Mesenteric fat pad (tissue), 1 donor: ENCODE data around the gene ZBTB32. TPM values are rescaled to one million over a fixed set of nuclear protein-coding genes. Genes with fewer than 3 reads are reported as not detected.

Experiments used
- DNase-seq: peaks from one replicate; pipeline ENCODE4 v3.0.0-alpha.2; 2020; ENCODE audit warnings: low spot score
- total RNA-seq: library from RNA; stranded (reverse); fragmentation: NEBNext Ultra II Directional; extraction: Animal tissue kit (Norgen Biotek cat#: 25700); gene quantifications from one replicate; pipeline ENCODE4 v1.2.1, GENCODE V29; 2021
- donor health status: DM: yes; HTN: yes; CAD: no.

ZBTB32 gene
- total RNA-seq, 1 donor from 2014 or later, result not detected

DNA sequence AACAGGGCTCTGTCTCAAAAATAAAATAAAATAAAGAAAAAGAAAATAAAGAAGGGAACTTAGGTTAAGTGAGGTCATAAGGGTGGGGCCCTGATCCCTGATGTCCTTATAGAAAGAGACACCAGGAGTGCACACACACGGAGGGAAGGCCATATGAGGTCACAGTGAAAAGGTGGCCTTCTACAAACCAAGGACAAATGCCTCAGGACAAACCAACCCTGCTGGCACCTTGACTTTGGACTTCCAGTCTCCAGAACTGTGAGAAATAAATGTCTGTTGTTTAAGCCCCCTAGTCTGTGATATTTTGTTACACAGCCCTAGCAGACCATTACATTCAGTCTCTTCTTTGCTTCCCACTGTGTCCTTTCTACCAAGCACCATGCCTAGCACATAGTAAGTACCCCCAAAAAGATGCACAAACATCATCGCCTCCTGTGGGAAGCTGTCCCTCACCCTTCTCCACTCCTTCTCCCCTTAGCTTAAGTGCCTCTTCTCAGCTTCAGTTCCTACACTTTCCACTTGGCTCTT lies 8.4 kb upstream of the ZBTB32 start:
- DNase-seq, result no peak

DNA sequence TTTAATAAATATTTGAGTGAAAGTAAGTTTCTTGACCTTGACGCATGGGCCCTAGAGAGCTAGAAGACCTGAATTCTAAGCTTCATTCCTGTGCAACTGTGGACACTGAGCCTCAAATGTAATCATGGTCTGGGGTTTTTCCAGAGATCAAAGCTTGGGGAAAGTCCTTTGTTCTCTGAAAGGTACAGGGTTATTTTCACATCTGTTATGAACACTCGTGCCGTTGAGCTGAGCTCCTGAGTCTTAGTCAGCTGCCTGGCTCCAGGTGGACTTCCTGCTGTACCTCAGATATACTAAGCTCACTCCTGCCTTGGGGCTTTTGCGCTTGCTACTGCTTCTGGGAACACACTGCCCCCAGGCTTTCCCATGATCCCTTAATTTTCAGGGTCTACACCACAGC lies 7.5 kb upstream of the ZBTB32 start:
- no peak for DNase-seq

DNA sequence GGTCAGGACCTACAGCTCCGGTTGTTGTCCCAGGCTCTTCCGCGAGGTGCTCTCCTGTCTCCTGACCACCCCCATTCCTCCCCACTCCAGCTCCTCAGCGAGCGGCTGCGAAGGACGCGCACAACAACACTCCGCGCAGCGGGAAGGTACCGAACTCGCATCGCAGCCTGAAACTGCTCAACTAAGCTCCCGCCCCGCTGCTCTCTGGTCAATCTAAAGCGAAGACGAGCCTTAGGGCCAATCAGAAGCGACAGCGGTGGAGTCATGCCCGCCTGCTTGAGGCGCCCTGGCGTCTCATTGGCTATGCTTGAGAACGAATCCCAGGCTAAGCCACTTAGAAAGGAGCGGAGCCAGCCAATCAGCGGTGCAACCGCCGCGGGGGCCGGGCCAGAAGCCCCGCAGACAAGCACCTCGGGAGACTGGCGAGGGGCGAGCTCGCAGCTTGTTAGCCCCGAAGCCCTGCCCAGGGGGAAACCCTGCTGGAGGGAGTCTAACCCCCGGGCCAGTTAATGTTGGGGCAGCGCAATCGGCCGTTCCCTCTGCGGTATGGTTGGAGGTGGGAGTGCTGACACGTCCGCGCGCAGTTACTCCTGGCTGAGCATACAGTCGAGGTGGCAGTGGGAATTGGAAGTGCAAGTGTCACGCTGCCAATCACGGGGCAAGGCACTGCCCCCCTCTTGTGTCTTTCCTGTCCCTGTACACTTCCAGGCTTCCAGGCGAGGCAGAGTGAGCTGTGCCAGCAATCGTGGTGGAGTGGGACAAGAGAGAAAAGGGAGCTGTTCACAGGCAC lies 1.9 kb upstream of the ZBTB32 start:
- DNase-seq, result peak; percentile 95

DNA sequence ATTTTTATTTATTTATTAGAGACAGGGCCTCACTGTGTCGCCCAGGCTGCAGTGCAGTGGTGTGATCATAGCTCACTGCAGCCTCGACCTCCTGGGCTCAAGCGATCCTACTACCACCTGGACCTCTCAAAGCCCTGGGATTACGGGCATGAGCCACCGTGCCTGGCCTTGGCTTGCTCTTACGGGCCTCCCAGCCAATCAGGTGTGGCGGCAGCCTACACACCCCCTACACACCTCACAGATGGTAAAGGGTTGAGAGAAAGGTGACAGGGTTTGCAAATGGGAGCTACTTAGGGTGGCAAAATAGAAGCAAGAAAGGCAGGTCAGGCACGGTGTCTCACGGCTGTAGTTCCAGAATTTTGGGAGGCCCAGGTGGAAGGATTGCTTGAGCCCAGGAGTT lies 1.0 kb upstream of the ZBTB32 start:
- DNase-seq, result no peak

DNA sequence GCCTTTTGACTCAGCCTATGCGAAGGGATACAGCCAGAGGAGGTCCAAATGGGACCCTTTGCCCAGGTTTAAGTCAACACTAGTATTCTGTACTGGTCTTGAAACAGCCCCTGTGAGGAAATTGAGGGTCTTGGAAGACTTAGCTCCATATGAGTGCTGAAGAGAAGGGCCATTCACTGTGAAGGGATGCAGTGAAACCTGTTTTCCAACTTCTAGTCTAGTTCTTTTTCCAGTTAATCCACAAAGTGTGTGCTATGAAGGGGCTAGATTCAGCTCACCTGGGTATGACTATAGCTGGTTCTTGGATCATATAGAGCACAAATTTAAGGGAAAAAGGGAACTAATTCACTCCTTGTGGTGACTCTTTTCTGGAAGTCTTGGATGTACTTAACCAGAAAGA lies 4.0 kb downstream of the ZBTB32 start:
- no peak for DNase-seq

DNA sequence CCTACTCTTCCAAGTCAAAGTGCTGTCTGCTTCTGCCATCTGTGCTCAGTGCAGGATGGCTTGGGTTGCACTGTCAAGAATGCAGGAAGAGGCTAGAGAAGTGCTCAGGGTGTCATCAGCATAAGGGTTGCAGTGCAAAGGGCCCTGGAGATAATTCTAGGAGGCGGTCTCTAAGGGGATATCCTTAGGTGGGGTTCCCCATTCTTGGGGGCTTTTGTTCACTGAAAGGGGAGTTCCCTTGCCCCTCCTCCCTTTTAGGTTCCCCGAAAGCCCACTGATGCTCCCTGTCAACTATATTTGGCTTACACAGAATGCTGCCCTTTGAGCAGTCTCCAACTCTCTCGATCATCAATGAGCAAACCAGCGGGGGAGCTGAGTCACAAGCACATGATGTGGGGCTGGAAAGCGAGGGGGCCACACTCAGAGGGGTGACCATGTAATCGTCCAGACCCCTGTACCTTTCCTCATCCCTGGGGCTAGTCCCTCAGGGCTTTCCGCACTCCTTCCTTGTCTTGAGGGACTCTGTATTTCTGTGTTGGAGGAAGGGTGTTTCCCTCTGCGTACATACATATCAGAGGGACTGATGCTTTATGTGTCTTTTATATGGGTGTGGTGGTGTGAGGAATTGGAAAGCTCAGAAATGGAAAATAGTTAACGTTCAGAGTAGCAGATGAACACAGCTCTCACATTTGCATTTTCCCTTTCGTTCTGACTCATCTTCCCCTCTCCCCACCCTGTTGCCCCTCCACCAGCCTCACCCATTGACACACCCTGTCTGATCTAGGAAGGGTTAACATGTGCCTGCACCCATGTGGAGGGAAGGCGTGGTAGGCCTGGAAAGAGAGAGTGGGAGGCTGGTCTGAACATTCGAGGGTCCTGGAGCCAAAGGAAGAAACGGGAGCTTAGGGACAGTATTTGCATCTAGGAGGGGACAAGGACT lies 6.7 kb downstream of the ZBTB32 start:
- DNase-seq, result no peak

DNA sequence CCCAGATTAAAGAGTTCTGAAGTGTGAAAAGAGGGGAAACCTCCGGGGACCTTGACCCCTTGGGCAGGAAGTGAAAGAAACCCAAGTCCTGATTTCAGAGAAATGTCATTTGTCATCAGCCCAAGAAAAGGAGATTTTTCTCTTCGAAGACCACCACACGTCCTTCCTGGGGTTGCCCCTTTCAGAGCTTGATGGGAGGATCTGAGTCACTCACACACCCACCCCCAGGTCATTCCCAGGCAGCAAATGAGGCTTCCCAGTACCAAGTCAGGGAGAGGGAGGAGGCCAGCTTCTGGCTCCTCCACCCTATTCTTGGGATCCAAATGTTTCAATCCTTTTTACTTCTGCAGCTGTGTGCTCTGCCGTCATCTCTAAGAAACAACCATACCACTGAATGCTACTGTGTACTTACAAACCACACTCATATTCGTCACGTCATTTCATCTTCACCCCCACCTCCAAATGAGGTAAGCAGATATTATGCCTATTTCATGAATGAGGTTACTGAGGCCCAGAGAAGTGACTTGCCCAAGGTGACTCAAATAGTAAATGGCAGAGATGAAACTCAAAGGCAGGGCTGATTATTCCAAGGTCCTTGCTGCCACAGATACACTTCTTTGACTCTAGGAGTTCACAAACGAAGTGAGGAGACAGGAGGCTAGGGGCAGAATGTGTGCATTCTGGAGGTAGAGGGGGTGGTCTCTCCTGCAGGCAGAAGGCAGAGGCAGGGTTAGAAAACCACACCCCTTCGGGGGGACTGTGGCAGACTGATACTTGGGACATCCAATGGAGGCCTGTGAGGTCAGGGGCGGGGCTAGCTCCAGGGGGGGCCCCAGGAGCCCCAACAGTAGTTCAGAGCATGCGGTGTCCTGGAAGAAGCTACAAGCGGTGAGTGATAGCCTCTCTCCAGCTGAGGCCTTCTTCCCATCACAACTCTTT lies 8.5 kb downstream of the ZBTB32 start:
- DNase-seq, result no peak

DNA sequence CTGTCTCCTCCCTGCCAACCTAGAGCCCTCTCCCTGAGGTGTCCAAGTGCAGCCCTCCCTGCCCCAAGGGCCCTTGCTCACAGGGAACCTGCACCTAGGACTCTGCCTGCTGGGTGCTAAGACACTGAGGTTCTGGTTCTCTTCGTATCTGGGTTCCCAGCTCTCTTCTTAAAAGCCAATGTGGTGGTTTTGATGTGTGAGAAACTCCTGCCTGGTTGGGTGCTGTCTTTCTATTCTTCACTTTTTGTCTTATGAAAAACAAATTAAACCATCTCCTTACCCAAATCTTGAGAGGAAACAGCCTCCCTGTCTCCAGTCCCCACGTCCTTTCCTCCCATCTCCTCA lies 9.1 kb downstream of the ZBTB32 start:
- no peak for DNase-seq

DNA sequence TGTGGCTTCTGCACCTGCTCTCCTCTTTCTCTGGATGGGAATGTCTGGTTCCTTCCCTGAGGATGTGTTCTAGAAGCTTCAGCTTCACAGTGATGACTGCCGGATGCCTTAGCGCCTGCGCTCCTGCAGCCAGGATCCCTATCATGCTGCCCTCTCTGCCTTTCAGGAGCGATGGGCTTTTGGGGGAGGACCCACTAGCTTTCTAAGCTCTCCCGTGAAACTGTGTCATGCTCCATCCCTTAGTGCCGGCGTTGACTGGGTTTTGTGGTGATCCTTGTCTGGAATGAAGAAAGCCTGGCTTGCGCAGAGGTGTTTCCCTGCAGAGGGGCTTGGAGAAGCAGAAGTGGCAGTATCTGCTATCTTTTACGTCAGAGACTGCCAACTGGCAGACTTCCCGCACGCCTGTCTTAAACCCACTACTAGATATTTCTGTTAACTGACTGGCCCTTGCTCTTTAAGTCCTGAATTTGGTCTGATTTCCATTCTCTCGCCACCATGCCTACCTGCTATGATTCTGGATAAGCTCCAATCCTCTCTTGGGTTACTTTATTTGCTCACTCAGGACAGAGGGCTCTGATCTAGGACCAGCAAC lies 9.6 kb downstream of the ZBTB32 start:
- no peak for DNase-seq

DNA sequence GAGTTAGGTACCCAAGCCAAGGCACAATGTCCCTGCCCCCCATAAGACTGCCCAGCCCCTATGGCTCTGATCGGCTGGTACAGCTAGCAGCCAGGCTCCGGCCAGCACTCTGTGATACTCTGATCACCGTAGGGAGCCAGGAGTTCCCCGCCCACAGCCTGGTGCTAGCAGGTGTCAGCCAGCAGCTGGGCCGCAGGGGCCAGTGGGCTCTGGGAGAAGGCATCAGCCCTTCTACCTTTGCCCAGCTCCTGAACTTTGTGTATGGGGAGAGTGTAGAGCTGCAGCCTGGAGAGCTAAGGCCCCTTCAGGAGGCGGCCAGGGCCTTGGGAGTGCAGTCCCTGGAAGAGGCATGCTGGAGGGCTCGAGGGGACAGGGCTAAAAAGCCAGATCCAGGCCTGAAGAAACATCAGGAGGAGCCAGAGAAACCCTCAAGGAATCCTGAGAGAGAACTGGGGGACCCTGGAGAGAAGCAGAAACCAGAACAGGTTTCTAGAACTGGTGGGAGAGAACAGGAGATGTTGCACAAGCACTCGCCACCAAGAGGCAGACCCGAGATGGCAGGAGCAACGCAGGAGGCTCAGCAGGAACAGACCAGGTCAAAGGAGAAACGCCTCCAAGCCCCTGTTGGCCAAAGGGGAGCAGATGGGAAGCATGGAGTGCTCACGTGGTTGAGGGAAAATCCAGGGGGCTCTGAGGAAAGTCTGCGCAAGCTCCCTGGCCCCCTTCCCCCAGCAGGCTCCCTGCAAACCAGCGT lies 10.4 kb downstream of the ZBTB32 start:
- DNase-seq, result no peak

DNA sequence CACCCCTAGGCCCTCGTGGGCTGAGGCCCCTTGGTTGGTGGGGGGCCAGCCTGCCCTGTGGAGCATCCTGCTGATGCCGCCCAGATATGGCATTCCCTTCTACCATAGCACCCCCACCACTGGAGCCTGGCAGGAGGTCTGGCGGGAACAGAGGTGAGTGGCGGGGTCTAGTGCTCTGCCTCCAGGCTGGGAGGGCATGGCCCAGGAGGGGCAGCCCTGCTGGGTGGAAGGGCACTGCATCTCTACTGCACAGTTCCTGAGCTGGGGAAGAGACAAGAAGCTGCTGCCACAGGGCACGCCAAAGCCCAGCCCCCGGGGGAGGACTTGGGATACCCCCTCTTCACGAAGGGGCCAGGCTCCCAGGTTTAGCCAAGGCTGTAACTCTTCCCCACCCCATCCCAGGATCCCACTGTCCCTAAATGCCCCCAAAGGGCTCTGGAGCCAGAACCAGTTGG lies 11.0 kb downstream of the ZBTB32 start:
- no peak for DNase-seq

DNA sequence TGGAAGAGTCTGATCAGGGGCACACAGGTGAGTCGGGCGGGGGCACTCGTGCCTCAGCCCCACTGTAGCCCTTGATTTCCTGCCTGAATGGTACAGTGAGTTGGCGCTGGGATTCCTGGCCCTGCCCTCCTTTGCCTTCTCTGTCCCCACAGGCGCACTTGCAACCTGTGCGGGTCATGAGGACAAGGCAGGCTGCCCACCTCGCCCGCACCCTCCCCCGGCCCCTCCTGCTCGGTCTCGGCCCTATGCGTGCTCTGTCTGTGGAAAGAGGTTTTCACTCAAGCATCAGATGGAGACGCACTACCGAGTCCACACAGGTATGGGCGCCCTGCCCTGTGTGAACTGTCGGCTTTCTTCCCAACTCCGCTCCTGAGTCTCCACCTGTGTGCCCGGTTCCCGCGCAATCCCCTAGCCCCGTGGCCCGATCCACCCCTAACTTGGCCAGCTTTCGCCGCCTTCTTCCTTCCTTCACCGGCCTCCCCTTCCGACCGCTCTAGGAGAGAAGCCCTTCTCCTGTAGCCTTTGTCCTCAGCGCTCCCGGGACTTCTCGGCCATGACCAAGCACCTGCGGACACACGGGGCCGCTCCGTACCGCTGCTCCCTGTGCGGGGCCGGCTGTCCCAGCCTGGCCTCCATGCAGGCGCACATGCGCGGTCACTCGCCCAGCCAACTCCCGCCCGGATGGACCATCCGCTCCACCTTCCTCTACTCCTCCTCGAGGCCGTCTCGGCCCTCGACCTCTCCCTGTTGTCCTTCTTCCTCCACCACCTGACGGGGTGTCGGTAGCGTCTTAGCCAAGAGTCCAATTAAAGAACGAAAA lies 11.8 kb downstream of the ZBTB32 start:
- DNase-seq, result no peak

DNA sequence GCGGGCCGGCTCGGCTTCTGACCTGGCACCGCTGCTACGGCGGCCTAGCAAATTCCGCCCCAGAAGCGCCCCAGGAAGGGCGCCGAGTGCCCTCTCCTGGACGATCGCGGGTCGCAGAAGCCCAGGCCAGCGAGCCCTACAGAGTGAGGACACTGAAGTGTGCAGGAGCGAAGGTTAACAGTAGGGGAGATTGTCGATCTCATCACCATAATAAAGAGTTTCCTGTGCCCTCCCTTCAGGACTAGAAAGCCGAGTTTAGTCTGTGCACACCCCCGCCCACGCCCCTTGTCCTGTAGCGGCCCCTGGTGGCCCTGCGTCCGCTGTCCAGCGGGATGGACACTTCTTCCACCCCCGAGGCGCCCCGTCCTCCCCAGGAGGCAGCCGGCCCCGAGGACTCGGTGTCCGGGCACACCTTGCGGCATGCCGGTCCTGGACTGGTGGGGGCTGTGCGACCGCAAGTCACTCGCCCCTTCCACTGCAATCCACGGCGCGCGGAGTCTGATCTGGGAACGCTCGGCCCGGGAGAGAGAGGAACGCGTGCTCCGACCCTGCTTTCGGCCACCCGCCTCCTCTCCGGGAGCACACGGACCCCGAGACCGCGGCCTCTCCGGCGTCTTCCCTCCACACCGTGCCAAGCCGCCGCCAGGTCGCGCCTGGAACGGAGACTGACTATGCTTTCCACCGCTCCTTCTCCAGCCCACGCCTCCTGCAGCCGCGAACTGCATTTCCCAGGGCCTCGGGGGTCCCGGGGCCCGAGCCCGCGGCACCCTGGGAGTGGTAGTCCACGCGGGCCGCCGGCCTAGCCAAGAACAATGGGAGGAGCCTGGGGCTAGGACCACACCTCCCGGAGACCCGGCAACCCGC lies 12.7 kb downstream of the ZBTB32 start:
- DNase-seq, result peak; percentile 97

DNA sequence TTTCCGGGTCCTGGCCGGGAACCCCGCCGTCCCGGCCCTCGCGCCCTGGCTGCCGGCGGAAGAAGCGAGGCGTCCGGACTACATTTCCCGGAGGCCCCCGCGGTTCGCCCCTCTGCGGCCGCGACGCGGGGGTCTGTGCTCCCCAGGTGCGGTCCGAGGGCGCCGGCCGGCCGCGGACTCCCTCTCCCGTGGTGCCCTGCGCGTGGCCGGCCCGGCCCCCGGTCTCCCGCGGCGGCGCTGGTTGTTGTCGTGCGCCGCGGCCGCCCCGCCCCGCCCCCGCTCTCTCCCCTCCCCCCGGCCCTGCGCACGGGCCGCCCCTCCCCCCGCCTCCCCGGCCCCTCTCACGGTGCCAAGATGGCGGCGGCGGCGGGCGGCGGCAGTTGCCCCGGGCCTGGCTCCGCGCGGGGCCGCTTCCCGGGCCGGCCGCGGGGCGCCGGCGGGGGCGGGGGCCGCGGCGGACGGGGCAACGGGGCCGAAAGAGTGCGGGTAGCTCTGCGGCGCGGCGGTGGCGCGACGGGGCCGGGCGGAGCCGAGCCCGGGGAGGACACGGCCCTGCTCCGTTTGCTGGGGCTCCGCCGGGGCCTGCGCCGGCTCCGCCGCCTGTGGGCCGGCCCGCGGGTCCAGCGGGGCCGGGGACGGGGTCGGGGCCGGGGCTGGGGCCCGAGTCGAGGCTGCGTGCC lies 13.4 kb downstream of the ZBTB32 start, which contains the start of gene KMT2B:
Gene KMT2B, plus strand, starts transcription at position 339 of the 680 bp plus-strand sequence. Its CDS starts 16 bp downstream, at position 355.
- no peak for DNase-seq

DNA sequence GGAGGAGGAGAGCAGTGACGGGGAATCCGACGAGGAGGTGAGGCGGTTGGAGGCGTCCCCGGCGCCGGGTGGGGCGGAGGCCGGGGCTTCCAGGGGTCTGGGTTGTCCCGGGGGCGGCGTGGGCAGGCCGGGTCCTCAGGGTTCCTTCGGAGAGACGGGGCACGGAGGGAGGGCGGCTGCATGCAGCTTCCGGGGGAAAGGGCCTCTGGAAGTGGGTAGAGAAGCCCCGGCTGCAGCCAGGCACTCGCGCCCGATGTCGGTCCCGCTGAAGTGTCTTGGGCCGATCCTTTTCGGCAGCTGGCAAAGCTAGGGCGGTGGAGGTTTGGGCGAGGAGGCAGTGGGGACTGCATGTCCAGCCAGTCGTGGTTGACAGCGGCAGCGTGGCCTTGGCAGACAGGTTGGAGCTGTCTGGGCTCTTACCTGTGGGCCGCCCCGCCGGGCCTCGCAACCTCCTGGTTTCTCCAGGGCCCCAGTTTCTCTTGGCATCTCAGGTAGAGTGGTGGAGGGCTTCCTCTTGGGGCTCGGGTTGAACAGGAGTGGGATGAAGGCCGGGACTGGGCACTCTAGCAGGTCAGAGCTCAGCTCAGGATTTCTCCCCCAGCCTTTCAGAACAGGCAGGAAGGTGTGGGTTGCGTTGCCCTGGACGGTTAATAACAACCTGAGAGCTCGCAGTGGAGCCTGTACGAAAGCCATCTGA lies 14.1 kb downstream of the ZBTB32 start:
- no peak for DNase-seq

DNA sequence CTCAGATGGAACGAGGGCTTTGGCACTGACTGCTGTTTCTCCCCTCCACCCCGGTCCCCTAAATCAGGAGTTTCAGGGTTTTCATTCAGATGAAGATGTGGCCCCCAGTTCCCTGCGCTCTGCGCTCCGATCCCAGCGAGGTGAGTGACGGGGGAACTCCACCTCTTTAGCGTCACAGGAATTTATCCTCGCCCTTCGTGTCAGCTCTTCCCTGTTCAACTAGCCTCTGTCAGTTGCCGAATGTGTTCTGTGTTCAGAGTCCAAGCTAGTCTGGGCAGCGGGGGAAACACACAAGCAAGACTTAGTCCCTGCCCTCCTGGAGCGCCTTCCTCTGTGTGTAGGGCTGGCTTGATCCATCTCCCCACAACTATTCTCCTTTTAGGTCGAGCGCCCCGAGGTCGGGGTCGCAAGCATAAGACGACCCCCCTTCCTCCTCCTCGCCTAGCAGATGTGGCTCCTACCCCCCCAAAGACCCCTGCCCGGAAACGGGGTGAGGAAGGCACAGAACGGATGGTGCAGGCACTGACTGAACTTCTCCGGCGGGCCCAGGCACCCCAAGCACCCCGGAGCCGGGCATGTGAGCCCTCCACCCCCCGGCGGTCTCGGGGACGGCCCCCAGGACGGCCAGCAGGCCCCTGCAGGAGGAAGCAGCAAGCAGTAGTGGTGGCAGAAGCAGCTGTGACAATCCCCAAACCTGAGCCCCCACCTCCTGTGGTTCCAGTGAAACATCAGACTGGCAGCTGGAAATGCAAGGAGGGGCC lies 15.2 kb downstream of the ZBTB32 start:
- no peak for DNase-seq
